ENCODE measurements around the gene MAPK11.
A peak's percentile ranks its signal among the peaks of the same experiment; 100 is the strongest.

Gene MAPK11

GRCh38 chr22:50270666-50271394, 650 bp upstream of the MAPK11 start:
- H3K9ac ChIP-seq (ENCODE audit: low read depth, low read length): no peak overlapping the region
- no peaks in the 10 kb centered on the region for H3K4me1 ChIP-seq (ENCODE audit: control insufficient read depth, insufficient read depth, low read length)
- peaks cover 32% of the 10 kb centered on the region for H3K27me3 ChIP-seq (ENCODE audit: control insufficient read depth, insufficient read depth, low read length)
- no peaks in the 10 kb centered on the region for H3K9me3 ChIP-seq (ENCODE audit: control insufficient read depth, insufficient read depth, low read length)
- peaks cover 14% of the 10 kb centered on the region for H3K36me3 ChIP-seq (ENCODE audit: control insufficient read depth, insufficient read depth, low read length)
- peak overlapping the region; percentile 41 for H3K4me3 ChIP-seq (ENCODE audit: low read depth, low read length)

- Histone ChIP-seq H3K9ac (ENCODE audit: low read depth, low read length) (no peak overlapping the region), H3K36me3 (ENCODE audit: control insufficient read depth, insufficient read depth, low read length) (peaks cover 4% of the 10 kb centered on the region), H3K27me3 (ENCODE audit: control insufficient read depth, insufficient read depth, low read length) (peaks cover 32% of the 10 kb centered on the region), H3K9me3 (ENCODE audit: control insufficient read depth, insufficient read depth, low read length) (no peaks in the 10 kb centered on the region), H3K4me3 (ENCODE audit: low read depth, low read length) (peak overlapping the region; percentile 39), H3K4me1 (ENCODE audit: control insufficient read depth, insufficient read depth, low read length) (no peaks in the 10 kb centered on the region)
Observed at GRCh38 chr22:50269573-50269969, 609 bp downstream of the MAPK11 start.

DNA sequence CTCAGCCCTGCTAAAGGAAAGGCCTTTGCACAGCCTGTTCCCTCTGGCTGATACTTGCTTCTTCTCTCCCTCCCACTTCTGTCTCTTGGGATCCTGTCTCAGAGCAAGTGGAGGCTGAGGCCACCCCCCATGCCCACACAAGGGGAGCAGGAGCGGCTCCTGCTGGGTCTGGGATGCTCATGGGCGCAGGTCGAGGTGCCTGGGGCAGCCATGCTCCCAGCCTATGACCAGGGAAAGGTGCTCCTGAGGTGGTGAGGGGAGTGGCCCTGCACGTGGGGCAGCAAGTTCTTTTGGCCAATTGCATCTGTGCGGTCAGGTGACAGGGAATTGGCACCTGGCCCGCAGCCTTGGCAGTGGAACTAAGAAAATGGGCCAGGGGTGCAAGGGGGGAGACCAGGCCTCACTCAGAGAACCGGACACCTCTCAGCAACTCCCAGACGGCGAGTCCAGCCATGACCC, 1.5 kb downstream of the MAPK11 start:
- Histone ChIP-seq H3K9ac (ENCODE audit: low read depth, low read length) (no peak overlapping the region), H3K36me3 (ENCODE audit: control insufficient read depth, insufficient read depth, low read length) (no peaks in the 10 kb centered on the region), H3K27me3 (ENCODE audit: control insufficient read depth, insufficient read depth, low read length) (peaks cover 32% of the 10 kb centered on the region), H3K4me1 (ENCODE audit: control insufficient read depth, insufficient read depth, low read length) (no peaks in the 10 kb centered on the region), H3K9me3 (ENCODE audit: control insufficient read depth, insufficient read depth, low read length) (no peaks in the 10 kb centered on the region), H3K4me3 (ENCODE audit: low read depth, low read length) (no peak overlapping the region)

- H3K4me3 ChIP-seq (ENCODE audit: low read depth, low read length): peak overlapping the region; percentile 26
- H3K36me3 ChIP-seq (ENCODE audit: control insufficient read depth, insufficient read depth, low read length): no peaks in the 10 kb centered on the region
- H3K27me3 ChIP-seq (ENCODE audit: control insufficient read depth, insufficient read depth, low read length): peaks cover 32% of the 10 kb centered on the region
- no peak overlapping the region for H3K9ac ChIP-seq (ENCODE audit: low read depth, low read length)
- H3K9me3 ChIP-seq (ENCODE audit: control insufficient read depth, insufficient read depth, low read length): no peaks in the 10 kb centered on the region
- H3K4me1 ChIP-seq (ENCODE audit: control insufficient read depth, insufficient read depth, low read length): peaks cover 3% of the 10 kb centered on the region
Observed at GRCh38 chr22:50267591-50268390, 2.4 kb downstream of the MAPK11 start.

DNA sequence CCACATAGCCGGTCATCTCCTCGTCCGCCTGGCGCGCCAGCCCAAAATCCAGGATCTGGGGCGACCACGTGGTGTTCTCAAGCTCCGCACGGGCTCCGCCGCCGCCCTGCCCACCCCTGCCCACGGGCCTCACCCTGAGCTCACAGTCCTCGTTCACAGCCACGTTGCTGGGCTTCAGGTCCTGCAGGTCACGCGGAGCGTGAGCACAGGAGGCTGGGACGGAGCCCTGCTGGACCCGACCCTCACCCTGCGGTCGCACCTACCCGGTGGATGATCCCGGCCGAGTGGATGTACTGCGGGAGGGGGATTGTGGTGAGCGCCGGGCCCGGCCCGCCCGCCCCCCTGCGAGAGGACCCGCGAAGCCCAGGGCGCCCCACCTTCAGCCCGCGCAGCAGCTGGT, 3.2 kb downstream of the MAPK11 start:
- H3K27me3 ChIP-seq (ENCODE audit: control insufficient read depth, insufficient read depth, low read length): peaks cover 32% of the 10 kb centered on the region
- H3K4me1 ChIP-seq (ENCODE audit: control insufficient read depth, insufficient read depth, low read length): peaks cover 10% of the 10 kb centered on the region
- H3K36me3 ChIP-seq (ENCODE audit: control insufficient read depth, insufficient read depth, low read length): no peaks in the 10 kb centered on the region
- H3K4me3 ChIP-seq (ENCODE audit: low read depth, low read length): peak overlapping the region; percentile 26
- H3K9me3 ChIP-seq (ENCODE audit: control insufficient read depth, insufficient read depth, low read length): no peaks in the 10 kb centered on the region
- no peak overlapping the region for H3K9ac ChIP-seq (ENCODE audit: low read depth, low read length)

DNA sequence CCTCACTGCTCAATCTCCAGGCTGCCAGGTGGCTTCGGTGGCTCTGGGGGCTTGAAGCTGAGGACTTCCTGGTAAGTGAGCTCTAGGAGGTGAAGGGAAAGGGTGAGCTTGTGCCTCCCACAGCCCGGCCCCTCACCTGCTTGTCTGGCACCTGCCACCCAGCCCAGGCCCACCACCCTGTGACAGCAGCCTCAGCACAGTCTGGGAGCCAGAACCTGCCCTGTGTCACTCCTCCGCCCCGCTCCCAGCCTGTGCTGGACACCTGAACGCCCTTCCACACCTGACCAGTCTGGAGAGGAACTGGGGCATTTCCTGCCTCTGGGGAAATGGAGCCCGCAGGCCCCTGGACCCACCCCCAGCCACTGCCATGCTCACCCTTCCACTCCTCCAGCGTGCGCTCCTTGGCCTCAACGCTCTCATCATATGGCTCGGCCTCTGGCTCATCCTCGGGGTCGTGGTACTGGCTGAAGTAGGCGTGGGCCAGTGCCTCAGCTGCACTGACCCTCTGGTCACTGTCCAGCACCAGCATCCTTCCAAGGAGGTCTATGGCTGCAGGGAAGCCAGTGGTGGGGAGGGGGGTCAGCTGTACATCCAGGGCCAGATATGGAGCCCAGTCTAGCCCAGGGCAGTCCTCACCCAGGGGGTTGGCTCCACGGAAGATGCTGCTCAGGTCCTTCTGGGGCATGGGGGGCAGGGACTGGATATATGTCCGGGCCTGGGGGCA, 5.1 kb downstream of the MAPK11 start:
- peaks cover 11% of the 10 kb centered on the region for H3K4me1 ChIP-seq (ENCODE audit: control insufficient read depth, insufficient read depth, low read length)
- no peak overlapping the region for H3K4me3 ChIP-seq (ENCODE audit: low read depth, low read length)
- H3K9ac ChIP-seq (ENCODE audit: low read depth, low read length): no peak overlapping the region
- H3K27me3 ChIP-seq (ENCODE audit: control insufficient read depth, insufficient read depth, low read length): peaks cover 28% of the 10 kb centered on the region
- no peaks in the 10 kb centered on the region for H3K9me3 ChIP-seq (ENCODE audit: control insufficient read depth, insufficient read depth, low read length)
- H3K36me3 ChIP-seq (ENCODE audit: control insufficient read depth, insufficient read depth, low read length): no peaks in the 10 kb centered on the region

DNA sequence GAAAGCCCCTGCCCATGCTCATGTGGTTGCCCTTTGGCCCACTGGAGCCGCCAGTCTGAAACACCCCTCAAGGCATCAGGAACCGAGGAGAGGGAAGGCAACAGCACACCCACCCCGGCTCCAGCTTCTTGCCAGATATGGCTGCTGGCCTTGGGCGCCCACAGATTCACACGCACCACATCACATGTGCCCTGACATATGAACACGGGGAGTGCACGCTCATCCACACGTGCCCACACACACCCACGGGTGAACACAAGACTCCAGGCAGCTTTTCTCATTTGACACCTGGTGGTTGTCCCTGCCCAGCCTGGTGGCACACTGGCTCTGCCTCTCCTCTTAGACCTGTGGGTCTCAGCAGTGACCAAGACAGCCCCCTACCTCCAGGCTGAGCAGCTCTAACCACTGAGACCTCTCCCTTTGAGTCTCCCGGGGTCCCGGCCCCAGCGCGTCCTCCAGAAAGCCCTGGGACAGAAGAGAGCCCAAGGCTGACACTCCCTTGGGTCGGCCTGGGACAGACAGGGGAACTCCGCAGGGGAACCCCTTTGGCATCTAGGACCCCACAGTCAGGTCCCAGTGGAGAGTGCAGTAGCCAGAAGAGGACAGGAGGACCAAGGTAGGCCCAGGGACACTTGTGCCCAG, 6.0 kb downstream of the MAPK11 start:
- Histone ChIP-seq H3K27me3 (ENCODE audit: control insufficient read depth, insufficient read depth, low read length) (peaks cover 23% of the 10 kb centered on the region), H3K4me1 (ENCODE audit: control insufficient read depth, insufficient read depth, low read length) (peaks cover 11% of the 10 kb centered on the region), H3K4me3 (ENCODE audit: low read depth, low read length) (no peak overlapping the region), H3K9me3 (ENCODE audit: control insufficient read depth, insufficient read depth, low read length) (no peaks in the 10 kb centered on the region), H3K9ac (ENCODE audit: low read depth, low read length) (no peak overlapping the region), H3K36me3 (ENCODE audit: control insufficient read depth, insufficient read depth, low read length) (no peaks in the 10 kb centered on the region)

DNA sequence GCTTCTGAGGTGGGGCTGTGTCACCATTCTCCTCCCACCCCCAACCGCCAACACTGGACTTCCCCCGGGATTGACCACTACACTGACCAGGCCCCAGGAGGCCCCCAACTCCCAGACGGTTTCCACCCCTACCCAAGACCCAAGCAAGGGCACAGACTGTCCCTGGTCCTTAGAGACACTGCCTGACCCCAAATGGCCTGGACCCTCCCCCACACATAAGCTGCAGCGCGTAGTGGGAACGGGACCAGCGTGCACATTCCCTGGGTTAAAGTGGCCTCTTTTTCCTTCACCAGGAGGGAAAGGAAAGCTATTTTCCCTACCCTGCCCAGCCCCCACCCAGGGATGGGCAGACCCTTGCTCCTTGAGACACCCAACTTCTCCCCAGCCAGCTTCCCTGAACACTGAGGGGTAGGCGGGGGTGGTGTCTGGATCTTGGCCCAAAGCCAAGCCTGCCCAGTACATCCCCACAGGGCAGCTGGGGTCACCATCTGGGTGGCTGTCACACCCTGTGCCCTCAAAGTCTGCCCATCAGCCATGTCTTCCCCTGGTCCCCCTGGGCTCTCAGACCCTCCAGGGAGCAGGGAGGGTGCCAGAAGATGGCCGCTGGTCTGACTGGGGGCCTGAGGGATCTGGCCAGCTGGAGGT, 7.1 kb downstream of the MAPK11 start:
- Histone ChIP-seq H3K36me3 (ENCODE audit: control insufficient read depth, insufficient read depth, low read length) (no peaks in the 10 kb centered on the region), H3K4me3 (ENCODE audit: low read depth, low read length) (no peak overlapping the region), H3K27me3 (ENCODE audit: control insufficient read depth, insufficient read depth, low read length) (peaks cover 11% of the 10 kb centered on the region), H3K9ac (ENCODE audit: low read depth, low read length) (no peak overlapping the region), H3K4me1 (ENCODE audit: control insufficient read depth, insufficient read depth, low read length) (peaks cover 11% of the 10 kb centered on the region), H3K9me3 (ENCODE audit: control insufficient read depth, insufficient read depth, low read length) (no peaks in the 10 kb centered on the region)

DNA sequence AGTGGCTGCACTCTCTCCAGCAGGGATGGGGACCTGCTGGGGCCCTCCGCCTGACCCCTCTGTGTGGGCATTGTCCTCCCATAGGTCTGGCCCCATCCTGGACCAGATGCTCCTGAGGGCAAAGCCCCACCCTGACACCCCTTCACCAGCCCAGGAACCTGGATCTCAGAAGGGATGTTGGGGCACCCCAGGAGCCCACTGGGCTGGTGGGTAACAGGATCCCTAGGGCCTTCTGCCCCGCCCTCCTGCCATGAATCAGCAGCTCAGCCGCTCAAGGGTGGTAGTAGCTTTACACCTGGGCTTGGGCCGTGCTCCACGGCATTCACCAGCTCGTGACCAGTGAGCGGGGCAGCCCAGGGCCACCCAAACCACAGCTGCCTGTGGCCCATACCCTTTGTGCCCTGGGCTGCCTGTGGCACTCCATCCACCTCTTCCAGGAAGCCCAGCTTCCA, 7.7 kb downstream of the MAPK11 start:
- peaks cover 10% of the 10 kb centered on the region for H3K27me3 ChIP-seq (ENCODE audit: control insufficient read depth, insufficient read depth, low read length)
- peak overlapping the region; percentile 37 for H3K4me3 ChIP-seq (ENCODE audit: low read depth, low read length)
- no peaks in the 10 kb centered on the region for H3K9me3 ChIP-seq (ENCODE audit: control insufficient read depth, insufficient read depth, low read length)
- no peaks in the 10 kb centered on the region for H3K36me3 ChIP-seq (ENCODE audit: control insufficient read depth, insufficient read depth, low read length)
- peaks cover 11% of the 10 kb centered on the region for H3K4me1 ChIP-seq (ENCODE audit: control insufficient read depth, insufficient read depth, low read length)
- H3K9ac ChIP-seq (ENCODE audit: low read depth, low read length): no peak overlapping the region

DNA sequence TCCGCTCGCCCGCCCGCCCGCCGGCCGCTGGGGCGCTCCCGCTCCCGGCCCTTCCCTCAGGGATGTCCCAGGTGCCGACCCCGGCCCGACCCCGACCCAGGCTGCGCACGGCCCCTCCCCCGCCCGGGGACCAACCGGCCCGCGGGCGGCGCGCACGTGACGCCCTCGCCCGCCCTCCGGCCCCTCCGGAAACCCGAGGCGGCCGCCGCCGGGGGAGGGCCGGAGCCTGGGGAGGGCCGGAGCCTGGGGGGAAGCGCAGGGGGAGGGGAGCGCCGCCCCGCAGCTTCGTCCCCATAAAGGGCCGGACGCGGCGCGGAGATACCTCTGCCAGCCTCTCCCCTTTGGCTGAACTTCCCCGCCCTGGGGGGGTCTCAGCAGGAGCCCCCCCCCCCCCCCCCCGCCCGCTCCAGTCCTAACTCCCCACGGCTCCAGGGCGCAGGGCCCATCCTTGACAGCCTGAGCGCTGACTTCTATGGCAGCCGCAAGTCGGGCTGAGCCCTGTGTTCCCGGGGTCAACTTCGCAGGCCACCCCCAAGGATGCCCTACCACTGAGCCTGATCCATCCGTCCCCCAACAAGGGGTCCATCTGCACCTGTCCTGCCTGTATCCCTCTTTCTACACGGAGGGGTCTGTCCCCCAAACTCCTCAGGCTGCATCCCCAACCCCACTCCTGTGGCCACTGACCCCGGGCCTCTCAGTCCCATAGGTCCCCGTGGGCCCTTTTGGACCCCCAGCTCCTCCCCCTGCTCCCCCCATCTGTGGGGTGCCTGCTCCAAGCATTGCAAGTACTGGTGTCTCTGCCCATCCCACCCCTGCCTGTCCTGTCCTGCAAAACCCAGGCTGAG, 8.3 kb downstream of the MAPK11 start, which contains the start of gene MAPK12:
MAPK12 (minus strand) TSS at position 69 of the 845 bp plus-strand sequence. CDS start 174 bp downstream, outside the sequence.
- H3K27me3 ChIP-seq (ENCODE audit: control insufficient read depth, insufficient read depth, low read length): peaks cover 7% of the 10 kb centered on the region
- peak within 1 kb of the TSS; percentile 47 for H3K9ac ChIP-seq (ENCODE audit: low read depth, low read length)
- peak within 1 kb of the TSS; percentile 63 for H3K4me3 ChIP-seq (ENCODE audit: low read depth, low read length)
- H3K9me3 ChIP-seq (ENCODE audit: control insufficient read depth, insufficient read depth, low read length): no peaks in the 10 kb centered on the region
- H3K36me3 ChIP-seq (ENCODE audit: control insufficient read depth, insufficient read depth, low read length): peaks cover 5% of the 10 kb centered on the region
- peaks cover 11% of the 10 kb centered on the region for H3K4me1 ChIP-seq (ENCODE audit: control insufficient read depth, insufficient read depth, low read length)
